Loucy (cell line): ENCODE data around the gene OLA1.

Experiments
- H2AFZ ChIP-seq: fragments of 200-600 bp; sonication (generic); 2 replicates; pipeline ENCODE4 v1.6.0; 2016; ENCODE audit warnings: antibody characterized with exemption, mild to moderate bottlenecking, low read length, moderate library complexity
- H3F3A ChIP-seq: fragments of 200-600 bp; 2 replicates; pipeline ENCODE4 v1.6.0; 2016; ENCODE audit warnings: antibody characterized with exemption, low read depth, mild to moderate bottlenecking
- H3K27me3 ChIP-seq: fragments of 200-600 bp; sonication (generic); 2 replicates; pipeline ENCODE4 v1.6.1; 2014; ENCODE audit warnings: low read length, mild to moderate bottlenecking; ENCODE audit not compliant: insufficient read depth, poor library complexity, severe bottlenecking
- H3K36me3 ChIP-seq: fragments of 200-600 bp; sonication (generic); 2 replicates; pipeline ENCODE4 v1.6.1; 2016; ENCODE audit warnings: low read length; ENCODE audit not compliant: insufficient read depth
- H3K4me1 ChIP-seq: fragments of 200-600 bp; sonication (generic); 2 replicates; pipeline ENCODE4 v1.5.1; 2014; ENCODE audit warnings: low read length, mild to moderate bottlenecking; ENCODE audit not compliant: insufficient read depth, poor library complexity, severe bottlenecking
- H3K4me2 ChIP-seq: fragments of 200-600 bp; sonication (generic); 2 replicates; pipeline ENCODE4 v1.6.0; 2014; ENCODE audit warnings: antibody characterized with exemption, low read length, low read depth, mild to moderate bottlenecking; ENCODE audit not compliant: poor library complexity, severe bottlenecking
- H3K4me3 ChIP-seq: fragments of 200-600 bp; sonication (generic); 2 replicates; pipeline ENCODE4 v1.5.1; 2014; ENCODE audit warnings: low read length, mild to moderate bottlenecking, mixed read lengths; ENCODE audit not compliant: poor library complexity, severe bottlenecking
- H3K79me2 ChIP-seq: fragments of 200-600 bp; sonication (generic); 2 replicates; pipeline ENCODE4 v1.6.1; 2014; ENCODE audit warnings: low read length; ENCODE audit not compliant: insufficient read depth
- H3K9ac ChIP-seq: fragments of 200-600 bp; sonication (generic); 2 replicates; pipeline ENCODE4 v1.6.0; 2014; ENCODE audit warnings: mild to moderate bottlenecking, low read depth, low read length, moderate library complexity; ENCODE audit not compliant: poor library complexity, severe bottlenecking
- H3K9me2 ChIP-seq: fragments of 200-600 bp; sonication (generic); replicated peaks from 2 replicates; pipeline ENCODE4 v1.6.1; 2016; ENCODE audit warnings: low read depth, low read length, mixed read lengths
- H3K9me3 ChIP-seq: fragments of 200-600 bp; sonication (generic); 2 replicates; pipeline ENCODE4 v1.6.1; 2014; ENCODE audit warnings: mild to moderate bottlenecking, antibody characterized with exemption, low read length, low read depth; ENCODE audit not compliant: insufficient read depth
- H4K20me1 ChIP-seq: fragments of 200-600 bp; sonication (generic); 2 replicates; pipeline ENCODE4 v1.6.0; 2014; ENCODE audit warnings: antibody characterized with exemption, low read length, mild to moderate bottlenecking; ENCODE audit not compliant: insufficient read depth, poor library complexity, severe bottlenecking
- EZH2phosphoT487 ChIP-seq: fragments of 200-600 bp; IDR thresholded peaks from 2 replicates; pipeline ENCODE4 v1.6.1; 2018; ENCODE audit warnings: antibody characterized with exemption, mild to moderate bottlenecking, moderate library complexity, borderline replicate concordance
- TF ChIP-seq, protein P1 (sequence below): fragments of 200-600 bp; sonication (generic); conservative IDR thresholded peaks from 2 replicates; pipeline ENCODE4 v1.5.1; 2014; ENCODE audit warnings: mild to moderate bottlenecking, antibody characterized with exemption, low read length

OLA1 gene

DNA sequence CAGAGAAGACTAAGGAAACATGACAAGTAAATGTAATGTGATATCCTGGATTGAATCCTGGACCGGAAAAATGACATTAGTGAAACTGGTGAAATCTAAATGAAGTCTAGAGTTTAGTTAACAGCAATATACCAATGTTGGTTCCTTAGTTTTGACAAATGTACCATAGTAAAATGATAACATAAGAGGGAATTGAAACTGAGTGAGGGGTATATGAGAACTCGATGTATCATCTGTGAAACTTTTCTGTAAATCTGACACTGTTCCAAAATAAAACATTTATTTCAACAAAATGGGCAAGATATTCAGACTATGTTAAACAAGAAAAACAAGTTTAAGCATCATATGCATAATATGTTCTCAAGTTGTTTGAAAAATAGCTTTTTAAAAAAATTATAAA is 63.8 kb downstream of the OLA1 start:
- TF ChIP-seq, protein P1, sequence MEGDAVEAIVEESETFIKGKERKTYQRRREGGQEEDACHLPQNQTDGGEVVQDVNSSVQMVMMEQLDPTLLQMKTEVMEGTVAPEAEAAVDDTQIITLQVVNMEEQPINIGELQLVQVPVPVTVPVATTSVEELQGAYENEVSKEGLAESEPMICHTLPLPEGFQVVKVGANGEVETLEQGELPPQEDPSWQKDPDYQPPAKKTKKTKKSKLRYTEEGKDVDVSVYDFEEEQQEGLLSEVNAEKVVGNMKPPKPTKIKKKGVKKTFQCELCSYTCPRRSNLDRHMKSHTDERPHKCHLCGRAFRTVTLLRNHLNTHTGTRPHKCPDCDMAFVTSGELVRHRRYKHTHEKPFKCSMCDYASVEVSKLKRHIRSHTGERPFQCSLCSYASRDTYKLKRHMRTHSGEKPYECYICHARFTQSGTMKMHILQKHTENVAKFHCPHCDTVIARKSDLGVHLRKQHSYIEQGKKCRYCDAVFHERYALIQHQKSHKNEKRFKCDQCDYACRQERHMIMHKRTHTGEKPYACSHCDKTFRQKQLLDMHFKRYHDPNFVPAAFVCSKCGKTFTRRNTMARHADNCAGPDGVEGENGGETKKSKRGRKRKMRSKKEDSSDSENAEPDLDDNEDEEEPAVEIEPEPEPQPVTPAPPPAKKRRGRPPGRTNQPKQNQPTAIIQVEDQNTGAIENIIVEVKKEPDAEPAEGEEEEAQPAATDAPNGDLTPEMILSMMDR, result no peak
- no peak for TF ChIP-seq EZH2phosphoT487

DNA sequence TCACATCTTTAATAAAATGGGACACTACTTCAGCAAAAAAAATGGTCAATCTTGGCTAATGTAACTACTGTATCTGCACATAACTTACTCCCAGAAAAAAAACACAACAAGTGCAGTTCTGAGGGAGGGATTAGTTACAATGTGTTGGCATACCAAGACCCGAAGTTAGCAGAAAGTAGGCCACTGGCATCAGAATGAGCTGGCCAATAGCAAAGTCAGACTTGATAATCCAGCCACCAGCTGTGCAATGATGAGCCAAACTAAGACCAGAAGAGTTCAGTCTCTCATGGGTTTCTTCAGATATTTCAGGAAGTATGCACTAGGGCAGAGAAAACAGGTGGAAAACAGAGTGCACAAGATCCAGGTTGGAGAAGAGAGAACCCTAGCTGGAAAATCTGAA is 65.3 kb downstream of the OLA1 start:
- H3K9me2 ChIP-seq, result no peaks in the 10 kb centered on the region
- H3K36me3 ChIP-seq, result peaks cover 26% of the 10 kb centered on the region; the same call in 1 of the 2 replicates
- H2AFZ ChIP-seq, result no peak overlapping the region
- H3F3A ChIP-seq, result no peaks in the 10 kb centered on the region
- H3K4me2 ChIP-seq, result no peak overlapping the region
- H3K9ac ChIP-seq, result no peak overlapping the region
- H3K27me3 ChIP-seq, result no peaks in the 10 kb centered on the region
- peaks cover 7% of the 10 kb centered on the region for H3K4me1 ChIP-seq
- H3K79me2 ChIP-seq, result peaks cover 56% of the 10 kb centered on the region
- H3K4me3 ChIP-seq, result no peak overlapping the region
- H3K9me3 ChIP-seq, result no peaks in the 10 kb centered on the region
- peaks cover 23% of the 10 kb centered on the region for H4K20me1 ChIP-seq
- TF ChIP-seq, protein P1, result no peak
- TF ChIP-seq EZH2phosphoT487, result no peak

More for the DNA sequence above, 63.8 kb downstream of the OLA1 start:
- peaks cover 7% of the 10 kb centered on the region for H3K4me1 ChIP-seq
- peaks cover 49% of the 10 kb centered on the region for H3K79me2 ChIP-seq
- H3K4me2 ChIP-seq, result no peak overlapping the region
- no peak overlapping the region for H3K9ac ChIP-seq
- H3K9me3 ChIP-seq, result no peaks in the 10 kb centered on the region
- H3K9me2 ChIP-seq, result no peaks in the 10 kb centered on the region
- no peak overlapping the region for H3K4me3 ChIP-seq
- no peaks in the 10 kb centered on the region for H3F3A ChIP-seq
- H2AFZ ChIP-seq, result no peak overlapping the region
- H3K27me3 ChIP-seq, result no peaks in the 10 kb centered on the region
- H4K20me1 ChIP-seq, result peaks cover 25% of the 10 kb centered on the region
- peaks cover 26% of the 10 kb centered on the region; the same call in 1 of the 2 replicates for H3K36me3 ChIP-seq

DNA sequence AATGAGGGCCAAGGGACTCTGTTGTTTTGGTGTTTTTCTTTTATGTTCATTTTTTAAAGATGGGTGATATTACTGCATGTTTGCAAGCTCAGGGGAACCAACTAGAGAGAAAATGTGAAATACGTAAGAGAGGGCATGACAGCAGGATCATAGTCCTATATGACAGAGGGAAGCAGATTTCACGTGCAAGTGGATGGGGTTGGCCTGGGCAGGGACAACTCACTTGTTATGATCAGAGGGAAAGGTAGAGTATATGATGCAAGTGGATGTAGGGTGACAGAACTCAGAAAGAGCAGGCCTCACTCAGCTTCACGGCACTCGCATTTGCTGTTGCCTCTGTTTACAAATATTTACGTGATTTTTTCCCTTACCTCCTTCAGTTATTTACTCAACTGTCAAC is 67.0 kb downstream of the OLA1 start:
- no peaks in the 10 kb centered on the region for H3K27me3 ChIP-seq
- H3K9ac ChIP-seq, result no peak overlapping the region
- peaks cover 43% of the 10 kb centered on the region; the same call in 1 of the 2 replicates for H3K79me2 ChIP-seq
- H3K36me3 ChIP-seq, result peaks cover 19% of the 10 kb centered on the region; the same call in 1 of the 2 replicates
- no peak overlapping the region for H3K4me2 ChIP-seq
- H3K9me3 ChIP-seq, result no peaks in the 10 kb centered on the region
- peaks cover 18% of the 10 kb centered on the region for H4K20me1 ChIP-seq
- no peak for TF ChIP-seq EZH2phosphoT487
- TF ChIP-seq, protein P1, result no peak
- H3K4me3 ChIP-seq, result no peak overlapping the region
- H2AFZ ChIP-seq, result no peak overlapping the region
- H3K9me2 ChIP-seq, result no peaks in the 10 kb centered on the region
- H3K4me1 ChIP-seq, result peaks cover 13% of the 10 kb centered on the region
- H3F3A ChIP-seq, result no peaks in the 10 kb centered on the region
